Measurements from ENCODE around the gene USP19.

The USP19 gene

DNA sequence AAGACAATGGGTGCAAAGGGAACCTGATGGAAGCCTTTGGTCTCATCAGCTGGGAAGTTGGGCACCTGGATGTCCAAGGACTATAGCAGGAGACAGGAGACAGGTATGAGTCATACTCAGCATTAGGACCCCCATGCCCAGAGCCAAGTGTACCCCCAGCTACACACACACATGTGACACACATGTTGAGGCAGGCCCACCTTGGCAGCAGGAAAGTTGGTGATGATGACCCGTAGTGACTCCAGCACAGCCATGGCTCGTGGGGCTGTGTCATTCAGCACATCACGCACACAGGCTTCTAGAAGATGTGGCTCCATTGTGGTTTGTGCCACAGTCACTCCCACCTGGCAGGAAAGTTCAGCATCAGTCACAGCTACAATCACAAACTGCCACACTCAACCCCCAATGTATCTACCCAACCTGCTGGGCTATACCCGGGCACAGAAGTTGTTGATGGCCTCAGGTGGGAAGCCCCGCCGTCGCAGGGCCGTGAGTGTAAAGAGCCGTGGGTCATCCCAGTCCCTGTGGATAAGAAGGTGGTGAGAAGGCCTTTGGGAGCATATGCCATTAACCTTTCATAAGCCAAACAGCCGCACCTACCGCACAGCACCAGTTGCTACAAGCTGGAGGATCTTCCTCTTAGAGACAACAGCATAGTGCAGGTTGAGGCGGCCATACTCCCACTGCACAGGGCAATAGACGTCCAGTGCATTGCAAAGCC is 21.6 kb downstream of the USP19 start:
- DNase-seq (ENCODE audit: low spot score): no peak

DNA sequence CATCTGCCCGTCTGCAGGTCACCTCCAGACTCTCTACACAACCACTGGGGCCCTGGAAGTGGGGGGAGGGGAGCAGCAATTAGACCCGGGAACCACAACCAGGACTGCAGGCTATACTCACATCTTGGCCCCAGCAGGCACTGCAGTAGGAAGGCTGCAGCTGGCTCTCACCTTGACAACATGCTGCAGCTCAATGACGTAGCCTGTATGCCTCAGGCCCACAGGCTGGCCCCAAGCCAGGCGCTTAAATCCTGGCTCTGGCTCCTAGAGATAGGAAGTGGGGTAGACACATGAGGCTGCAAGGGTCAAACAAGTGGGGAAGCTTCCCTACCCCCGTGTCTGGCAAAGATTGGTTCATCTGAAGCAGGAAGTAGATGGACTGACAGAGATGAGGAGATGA is 22.2 kb downstream of the USP19 start:
- DNase-seq (ENCODE audit: low spot score): no peak

DNA sequence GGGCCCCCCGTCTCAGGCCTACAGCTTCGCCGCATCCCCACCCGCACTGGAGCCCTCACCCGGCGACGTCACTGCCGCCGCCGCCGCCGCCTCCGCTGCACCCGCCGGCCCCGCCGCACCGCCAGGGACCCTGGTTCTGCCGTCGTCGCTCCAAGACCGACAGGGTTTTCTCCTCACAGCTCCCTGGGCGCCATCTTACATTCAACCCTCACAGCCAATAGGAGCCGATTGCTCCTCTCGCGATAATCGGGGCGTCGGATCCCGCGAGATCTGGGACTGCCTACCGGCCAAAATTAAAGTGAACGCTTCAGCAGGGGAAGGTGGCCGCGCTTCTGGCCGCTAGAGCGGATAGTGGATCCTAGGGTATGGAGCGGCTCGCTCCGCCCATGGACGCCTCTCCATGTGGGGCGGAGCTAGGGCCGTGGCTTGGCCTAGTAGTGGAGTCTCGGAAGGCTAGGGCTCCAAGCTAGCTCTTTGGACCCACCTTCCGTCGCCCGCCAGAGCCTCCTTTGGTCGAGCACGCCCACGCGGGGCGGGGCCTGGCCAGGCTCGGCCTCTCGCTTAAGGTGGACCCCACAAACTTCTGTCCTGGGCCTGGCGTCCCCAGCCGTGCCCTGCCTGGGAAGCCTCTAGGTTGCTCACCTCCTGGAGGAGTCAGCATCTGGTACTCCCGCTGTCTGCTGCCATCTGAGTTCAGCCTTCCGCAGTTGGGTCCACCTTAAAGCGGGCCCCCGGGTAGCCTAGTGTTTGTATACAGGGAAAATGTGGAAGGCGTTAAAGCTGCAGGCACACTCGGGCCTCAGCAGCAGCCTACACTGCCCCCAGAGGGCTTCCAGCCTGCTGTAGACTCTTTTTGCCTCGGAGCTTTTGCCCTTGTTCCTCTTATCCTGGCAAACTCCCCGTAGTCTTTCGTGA is 26.5 kb downstream of the USP19 start, which contains the start of gene QRICH1:
Gene QRICH1 (minus strand): TSS at position 219 of the 915 bp plus-strand sequence. CDS start 17,054 bp downstream, outside the sequence.
- peak; percentile 99 for DNase-seq (ENCODE audit: low spot score)

DNA sequence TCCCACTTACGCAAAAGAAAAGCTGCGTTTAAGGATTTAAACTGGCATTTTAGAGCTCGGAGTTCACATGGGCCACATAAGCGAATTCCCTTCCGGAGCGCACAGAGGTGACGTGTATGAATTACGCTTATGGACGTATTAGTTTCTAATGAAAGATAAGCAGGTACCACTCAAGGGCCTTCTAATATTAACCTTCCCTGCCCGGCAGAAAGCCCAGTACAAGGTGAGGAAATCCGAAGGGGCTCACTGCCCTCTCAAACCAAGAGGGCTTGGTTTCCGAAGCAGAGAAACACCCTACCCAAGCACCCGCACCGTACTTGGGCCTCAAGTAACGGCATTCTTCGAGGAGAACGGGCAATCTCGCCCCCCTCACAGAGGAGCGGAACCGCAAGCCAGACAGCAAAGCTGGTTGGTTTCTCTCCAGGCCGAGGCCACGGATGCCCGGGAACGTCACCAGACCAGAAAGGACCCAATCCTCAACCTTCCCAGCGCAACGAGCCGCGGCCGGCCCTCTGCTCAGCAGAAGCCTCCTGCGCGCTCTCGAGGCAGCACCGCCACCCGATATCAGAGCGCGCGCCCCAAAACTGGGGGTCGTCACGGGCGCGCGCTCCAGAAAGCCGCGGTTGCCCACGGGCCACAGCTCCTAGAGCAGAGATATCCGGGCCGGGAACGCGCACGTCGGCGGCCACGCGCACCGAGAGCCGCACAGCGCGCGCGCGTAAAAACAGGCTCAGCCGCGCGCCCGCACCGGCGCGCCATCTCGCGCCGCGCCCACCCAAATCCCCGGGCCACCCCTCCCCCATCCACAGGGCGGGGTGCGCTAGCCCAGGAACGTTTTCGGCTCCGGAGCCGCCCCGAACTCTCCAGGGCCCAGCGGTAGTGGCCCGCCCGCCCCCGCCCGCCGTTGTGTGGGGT is 27.4 kb downstream of the USP19 start:
- DNase-seq (ENCODE audit: low spot score): peak; percentile 67

DNA sequence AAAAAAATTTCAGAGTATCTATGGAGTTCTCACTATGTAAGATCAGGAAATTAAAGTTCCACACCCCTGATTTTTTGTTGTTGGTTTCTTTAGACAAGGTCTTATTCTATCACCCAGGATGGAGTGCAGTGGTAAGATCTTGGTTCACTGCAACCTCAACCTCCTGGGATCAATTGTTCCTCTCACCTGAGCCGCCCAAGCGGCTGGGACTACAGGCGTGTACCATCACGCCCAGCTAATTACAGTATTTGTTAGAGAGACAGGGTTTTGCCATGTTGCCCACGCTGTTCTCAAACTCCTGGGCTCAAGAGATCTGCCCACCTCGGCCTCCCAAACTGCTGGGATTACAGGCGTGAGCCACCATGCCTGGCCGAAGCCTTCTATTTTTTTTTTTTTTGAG is 39.2 kb downstream of the USP19 start:
- DNase-seq (ENCODE audit: low spot score): no peak

DNA sequence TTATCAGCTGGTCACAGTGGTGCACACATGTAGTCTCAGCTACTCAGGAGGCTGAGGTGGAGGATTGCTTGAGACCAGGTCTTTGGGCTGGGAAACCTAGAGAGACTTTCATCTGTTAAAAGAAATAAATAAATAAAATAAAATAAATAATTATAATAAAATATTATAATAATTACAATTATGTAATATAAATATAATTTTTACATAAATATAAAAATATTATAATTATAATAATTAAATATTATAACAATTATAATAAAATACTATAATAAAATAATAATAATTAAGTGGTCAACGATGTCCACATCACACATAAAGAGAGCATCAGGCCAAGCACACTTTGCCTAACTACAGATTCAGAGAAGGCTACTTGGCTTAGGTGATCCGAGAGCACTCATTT is 41.4 kb downstream of the USP19 start:
- no peak for DNase-seq (ENCODE audit: low spot score)

DNA sequence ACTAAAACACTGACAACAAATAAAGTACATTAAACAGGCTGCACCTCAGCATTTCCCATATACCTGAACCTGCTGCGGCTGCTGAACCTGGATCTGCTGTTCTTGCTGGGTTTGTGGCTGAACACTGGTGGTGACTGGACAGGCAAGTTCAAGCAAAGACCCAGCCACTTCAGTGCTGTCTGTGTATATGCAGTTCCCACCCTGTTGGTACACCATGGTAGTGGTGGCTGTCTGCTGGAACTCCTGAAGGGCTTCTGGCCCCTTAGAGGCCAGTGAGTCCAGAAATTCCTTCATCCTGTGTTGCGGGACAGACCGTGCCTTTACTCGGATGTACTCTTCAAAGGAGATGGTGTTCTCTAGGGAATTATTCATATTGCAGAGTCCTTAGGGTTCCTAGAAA is 44.0 kb downstream of the USP19 start:
- no peak for DNase-seq (ENCODE audit: low spot score)

DNA sequence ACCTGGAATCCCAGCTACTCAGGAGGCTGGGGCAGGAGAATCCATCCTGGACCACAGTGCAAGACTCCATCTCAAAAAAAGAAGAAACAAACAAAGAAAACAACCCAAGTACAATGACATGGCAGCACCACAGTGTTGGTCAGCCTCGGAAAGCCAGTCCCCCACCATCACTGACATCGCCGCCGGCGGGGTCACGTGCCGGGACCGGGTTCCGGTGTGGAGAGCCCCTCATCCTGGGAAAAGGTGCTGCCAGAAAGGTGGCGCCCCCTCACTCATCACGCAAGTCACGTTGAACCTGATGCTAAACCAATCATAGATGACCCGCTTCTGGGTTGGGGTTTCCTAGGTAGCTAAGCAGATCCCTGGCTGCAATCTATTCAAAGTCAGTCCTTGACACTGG is 44.5 kb downstream of the USP19 start:
- DNase-seq (ENCODE audit: low spot score): no peak

Data from SW480 (cell line).